CD4-positive, alpha-beta T cell treated with Interleukin-6 at 100 ng/mL for 8 hours (primary cell): ENCODE results near the gene GRID1.
"Not testable (repeated sequence)": the region's sequence is repeated elsewhere in the genome, so short reads cannot be mapped to it uniquely, and the experiment has no call there.

Source experiments
- DNase-seq: peaks from one replicate; pipeline ENCODE4 v3.0.0-alpha.2; 2020; ENCODE audit warnings: mixed read lengths, low spot score

GRID1 gene

DNA sequence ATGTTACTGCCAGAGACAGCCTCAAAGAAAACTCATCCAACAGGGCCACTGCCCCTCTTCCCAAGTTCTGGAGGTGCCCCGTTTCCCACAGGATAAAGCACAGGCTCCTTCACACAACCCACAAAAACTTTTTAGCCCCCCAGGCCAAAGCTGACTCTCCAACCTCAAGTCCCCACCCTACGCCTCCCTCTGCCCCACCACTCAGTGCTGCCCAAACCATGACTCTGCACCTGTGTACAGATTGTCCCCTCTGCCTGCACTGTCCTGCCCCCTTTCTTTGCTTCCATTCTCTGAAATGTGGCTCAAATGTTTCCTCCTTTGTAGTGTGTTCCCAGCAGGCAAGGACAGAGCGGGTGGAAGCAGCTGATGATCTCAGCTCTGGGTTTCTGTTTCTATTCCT, 284.0 kb downstream of the GRID1 start:
- DNase-seq, result no peak

DNA sequence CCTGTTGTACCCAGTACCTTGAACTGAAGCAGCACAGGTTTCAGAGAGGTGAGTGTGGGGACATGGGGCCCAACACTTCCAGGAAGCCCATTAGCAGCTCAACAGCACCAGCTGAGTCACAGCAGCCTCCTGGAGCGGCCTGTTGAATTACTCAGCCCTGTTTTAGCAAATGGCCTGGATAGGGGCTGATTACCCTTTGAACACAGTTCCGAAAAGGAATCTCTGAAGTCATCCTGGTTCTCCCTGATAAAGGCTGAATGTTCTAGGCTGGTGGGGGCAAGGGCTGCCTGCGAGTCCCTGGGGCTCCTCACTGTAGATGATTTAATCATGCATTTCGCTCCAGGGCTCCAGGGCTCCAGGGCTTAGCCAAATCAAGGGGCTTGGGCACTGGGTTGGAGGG, 287.5 kb downstream of the GRID1 start:
- no peak for DNase-seq

DNA sequence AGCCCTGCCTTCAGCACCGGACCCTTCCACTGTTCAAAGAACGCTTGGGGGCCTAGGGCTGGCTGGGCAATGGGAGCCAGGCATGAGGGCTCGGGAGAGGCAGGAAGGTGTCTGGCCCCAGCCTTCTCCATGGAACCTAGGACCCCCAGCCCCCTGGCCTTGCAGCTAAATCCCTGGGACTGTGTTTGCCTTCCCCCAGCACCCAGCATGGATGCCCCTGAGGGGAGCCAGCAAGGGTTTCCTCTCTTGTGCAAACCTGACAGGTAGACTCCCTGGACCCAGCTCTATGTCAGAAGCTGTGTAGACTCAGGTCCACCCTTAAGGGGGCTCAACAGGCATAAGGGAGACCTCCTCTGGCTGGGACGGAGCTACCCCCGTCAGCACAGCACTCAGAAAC, 288.0 kb downstream of the GRID1 start:
- no peak for DNase-seq

DNA sequence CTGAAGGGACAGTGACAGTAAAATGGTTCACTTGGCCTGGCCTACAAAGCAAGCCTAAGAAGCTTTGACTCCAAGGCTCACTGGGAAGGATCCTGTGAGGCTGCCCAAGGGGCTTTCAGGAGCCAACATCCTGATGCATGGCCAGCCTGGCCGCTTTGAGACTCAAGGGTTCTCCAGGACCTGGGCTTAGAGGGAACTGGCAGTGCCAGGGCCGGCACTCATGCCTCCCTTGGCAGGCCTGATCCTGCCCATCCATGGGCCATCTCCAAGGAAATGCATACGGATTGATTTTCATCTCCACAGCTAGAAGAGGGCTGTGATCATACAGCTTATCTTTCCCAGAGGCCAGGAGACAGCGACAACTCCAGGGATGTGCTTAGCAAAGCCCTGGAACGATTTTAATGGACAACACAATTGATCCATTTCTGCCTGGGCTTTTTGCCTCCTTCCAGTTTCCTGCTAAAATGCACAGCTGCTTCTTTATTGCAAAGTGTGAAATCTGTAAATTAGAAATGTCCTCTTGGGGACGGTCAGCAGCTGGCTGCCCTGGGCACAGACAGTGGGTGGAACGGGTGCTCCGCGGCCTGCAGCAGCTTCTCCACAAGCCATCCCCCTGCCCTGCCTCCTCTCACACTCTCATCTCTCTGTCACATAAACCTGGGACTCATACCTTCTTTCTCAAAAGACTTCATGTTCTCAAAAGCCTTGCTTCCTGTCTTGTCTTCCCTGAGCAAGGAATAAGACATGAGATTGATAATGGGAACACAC, 288.5 kb downstream of the GRID1 start:
- no peak for DNase-seq

DNA sequence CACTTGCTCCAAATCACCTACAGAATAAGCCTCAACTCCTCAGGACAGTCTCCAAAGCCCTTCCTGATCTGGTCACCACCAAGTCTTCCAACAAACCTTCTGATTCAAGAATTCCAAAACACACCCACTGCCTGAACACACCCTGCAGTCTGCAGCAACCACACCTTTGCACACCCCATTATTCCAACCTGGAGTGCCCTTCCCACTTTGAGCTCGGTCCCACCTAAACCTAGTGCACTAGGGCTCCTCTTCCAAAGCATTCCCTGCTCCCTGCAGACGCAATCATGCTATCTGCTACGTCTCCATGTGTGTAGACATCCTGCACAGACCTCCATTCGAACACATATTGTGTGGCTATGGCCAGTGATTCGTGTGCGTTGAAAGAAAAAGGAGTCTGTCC, 289.3 kb downstream of the GRID1 start:
- no peak for DNase-seq

DNA sequence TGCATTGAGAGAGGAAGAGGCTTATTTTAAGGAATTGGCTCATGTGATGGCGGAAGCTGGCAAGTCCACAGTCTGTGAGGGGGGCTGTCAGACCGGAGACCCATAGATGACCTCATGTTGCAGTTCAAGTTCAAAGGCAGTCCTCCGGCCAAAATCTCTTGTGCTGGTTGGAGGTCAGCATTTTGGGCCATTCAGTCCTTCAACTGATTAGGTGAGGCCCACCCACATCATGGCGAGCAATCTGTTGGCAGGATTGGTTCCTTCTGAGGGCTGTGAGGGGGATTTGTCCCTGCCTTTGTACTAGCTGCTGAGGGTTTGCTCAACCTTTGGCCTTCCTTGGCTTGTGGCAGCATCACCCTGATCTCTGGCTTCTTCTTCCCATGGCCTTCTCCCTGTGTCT, 290.1 kb downstream of the GRID1 start:
- DNase-seq, result not testable (repeated sequence)

DNA sequence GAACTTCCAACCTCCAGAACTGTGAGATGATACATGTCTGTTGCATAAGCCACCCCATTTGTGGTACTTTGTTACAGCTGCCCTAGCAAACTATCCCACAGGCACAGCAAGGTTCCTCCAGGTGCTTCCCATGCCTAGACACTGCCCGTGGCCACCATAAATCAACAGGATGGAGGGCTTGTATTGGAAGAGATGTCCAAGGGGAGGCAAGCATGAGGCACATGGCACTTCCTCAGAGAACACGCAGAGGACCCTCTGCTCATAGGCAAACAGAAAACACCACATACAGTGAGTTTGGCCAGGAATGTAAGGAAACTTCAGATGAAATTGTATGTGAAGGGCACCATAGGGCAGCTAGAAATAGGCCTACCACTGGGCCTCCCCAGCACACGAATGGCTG, 291.1 kb downstream of the GRID1 start:
- no peak for DNase-seq

DNA sequence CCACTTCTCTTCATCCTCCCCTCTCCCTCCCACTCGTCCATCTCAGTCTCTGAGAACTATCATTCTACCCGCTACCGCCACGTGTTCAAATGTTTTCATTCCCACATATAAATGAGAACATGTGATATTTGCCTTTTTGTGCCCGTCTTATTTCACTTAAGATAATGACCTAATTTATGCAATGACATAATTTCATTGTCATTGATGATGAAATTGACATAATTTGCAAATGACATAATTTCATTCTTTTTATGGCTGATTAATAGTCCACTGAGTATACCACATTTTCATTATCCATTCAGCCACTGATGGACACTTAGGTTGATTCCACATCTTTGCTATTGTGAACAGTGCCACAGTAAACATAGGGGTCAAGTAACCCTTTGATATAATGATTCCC, 292.3 kb downstream of the GRID1 start:
- DNase-seq, result no peak

DNA sequence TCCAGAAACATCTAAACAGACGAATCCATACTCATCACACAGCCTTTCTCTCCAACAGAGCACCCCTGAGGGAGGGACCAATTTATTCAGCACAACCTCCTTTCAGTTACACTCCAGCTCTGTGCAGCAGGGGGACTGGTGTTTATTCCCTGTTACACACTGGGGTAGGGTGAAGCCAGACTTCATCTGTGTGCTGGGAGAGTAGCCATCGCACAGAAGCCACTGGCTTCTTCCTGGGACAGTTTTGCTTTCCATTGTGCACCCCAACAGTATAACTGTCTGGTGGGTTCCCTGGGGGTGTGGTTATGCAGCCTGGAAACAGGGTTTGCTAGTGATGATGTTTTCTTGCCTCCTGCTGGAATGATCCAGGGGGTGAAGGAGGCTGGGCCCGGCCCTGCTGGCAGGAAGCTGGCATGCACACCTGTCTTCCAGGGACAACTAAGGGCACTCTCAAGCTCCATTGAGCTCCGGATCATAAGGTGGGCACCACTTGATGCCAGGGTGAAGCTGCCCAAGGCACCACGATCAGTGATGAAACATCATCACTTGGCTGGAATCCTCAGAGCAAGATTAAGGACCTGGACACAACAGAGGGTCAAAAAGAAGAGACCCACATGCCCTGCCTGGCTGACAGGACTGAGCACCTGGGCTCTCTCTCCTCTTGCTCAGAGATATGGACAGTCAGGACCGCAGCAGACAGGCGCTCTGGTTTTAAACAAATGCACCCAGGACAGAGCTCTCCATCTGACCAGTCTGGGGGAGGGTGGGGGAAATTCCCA, 293.2 kb downstream of the GRID1 start:
- DNase-seq, result no peak

DNA sequence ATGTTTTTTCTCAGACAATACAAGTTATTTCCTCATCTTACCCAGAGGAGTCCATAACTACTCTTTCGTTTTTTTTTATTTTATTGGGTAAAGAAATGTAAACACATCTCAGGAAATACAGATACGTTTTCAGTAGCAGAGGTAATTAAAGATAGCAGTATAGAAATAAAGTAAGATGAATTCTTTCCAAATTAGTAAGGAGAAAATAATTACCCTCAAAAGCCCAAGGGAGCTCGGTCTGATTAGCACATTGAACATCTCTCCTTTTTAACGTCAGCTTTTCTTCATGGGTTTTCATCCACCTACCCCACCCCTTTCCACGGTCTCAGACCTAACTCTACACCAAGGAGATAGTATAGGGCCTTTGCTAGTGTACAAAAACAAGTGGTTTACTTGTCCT, 294.2 kb downstream of the GRID1 start:
- no peak for DNase-seq

DNA sequence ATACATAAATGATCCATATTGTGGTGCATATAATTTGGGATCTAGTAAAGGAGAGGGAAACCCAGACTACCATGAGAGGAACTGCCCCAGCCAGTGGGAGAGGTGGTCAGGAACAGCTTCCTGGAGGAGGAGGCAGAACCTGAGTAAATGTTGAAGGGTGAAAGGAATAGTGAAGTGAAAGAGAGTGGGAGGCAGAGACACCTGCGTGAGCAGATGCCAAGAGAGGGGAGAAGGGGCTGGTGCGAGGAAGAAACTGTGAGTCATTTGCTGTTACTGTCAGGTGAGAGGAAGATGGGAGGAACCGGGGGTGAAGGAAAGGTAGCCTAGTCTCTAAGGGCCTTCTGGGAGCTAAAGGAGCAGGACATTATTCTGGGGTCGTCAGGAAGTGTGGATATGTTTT, 294.8 kb downstream of the GRID1 start:
- DNase-seq, result no peak

DNA sequence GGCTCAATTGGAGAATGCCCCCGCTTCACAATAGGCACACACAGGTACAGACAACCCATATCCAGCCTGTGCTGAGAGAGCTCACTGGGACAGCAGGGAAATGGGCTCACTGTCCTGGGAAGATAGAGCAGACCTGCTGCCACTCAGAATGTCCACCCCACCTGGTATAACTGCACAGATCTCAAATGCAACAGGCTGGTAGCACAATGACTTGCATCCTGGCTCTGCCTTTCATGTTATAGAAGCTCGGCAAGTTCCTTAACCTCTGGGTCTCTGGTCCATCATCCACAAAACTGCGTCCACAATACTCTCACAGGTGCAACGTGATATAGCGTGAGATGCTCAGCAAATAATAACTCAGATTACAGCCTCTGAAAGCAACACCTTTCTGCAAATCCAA, 295.4 kb downstream of the GRID1 start:
- DNase-seq, result no peak

DNA sequence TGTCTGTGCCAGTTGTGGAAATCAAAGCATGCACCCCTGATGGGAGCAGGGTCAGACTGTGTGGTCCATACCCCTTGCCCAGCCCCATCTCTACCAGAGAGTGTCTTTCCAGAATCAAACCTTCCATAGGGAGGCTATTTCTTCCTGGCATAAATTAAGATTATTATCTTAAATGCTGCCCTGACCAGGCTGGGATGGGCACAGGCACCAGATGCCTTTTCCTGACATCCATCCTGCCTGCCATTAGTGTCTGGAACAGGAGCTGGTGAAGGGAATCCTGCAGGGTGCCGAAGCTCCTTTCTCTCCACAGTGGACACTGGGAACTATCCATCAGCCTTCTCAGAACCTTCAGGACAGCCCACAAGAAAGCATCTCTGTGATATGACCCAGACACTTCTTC, 296.3 kb downstream of the GRID1 start:
- no peak for DNase-seq

DNA sequence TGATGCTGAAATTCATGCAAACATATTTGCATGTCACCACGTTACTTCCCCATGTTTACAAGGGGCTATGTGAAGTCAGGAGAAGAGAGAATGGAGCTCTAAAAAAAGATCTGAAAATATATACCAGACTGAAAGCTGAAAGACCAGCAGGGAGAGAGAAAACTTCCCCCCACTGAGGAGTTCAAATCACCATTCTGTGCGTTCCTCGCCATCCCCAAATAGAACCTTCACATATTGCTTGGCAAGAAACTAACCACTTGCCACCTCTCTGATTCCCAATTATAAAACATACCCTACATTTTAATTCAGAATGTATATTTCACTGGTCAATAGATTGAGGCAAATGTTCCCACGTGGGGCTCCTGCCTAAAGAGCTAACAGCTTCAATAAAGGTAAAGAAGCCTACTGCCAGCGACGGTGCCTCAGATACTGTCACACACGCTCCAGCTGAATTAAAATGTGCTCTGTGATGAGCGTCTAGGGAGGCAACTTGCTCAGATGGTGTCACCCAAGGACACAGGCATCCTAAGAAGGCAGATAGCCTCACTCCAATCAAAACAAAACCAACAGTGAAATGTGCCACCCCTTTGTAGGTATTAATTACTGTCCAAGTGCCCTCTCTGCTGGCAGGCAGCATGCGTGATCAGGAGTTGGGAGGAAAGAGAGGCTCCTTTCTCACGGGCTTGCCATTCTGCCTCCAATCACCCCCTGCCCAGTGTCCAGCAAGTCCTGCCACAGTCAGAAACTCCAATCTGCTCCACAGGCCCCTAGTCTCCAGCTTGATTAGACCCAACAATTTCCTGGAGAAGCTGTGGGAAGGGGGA, 298.2 kb downstream of the GRID1 start:
- no peak for DNase-seq

DNA sequence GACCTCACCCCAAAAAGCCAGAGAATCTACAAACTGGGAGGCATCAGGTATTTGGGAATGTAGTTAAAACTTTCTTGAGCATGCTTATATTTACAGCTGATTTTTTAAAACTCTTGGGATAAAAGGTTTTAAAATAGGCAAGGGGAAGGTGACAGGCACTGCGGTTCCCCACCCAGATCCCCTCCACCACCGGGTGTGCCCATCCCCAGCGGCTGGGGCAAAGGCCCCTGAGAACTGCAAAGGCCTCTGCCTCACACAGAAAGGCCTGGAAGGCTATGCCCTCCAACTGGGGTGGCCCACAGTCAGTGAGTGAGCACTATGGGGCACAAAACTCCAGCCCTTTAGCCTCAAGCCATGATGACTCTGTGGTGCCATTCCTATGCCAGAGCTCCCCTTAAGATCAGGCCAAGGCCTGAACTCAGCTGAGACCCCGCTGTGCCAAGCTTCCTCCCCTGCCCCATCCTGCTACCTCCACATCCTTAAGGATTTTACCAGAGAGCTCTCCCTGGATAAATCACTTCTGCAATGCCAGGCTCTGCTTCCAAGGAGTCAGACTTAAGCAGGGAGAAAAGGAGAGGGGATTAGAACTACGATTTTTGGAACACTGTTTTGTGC, 299.1 kb downstream of the GRID1 start:
- no peak for DNase-seq

DNA sequence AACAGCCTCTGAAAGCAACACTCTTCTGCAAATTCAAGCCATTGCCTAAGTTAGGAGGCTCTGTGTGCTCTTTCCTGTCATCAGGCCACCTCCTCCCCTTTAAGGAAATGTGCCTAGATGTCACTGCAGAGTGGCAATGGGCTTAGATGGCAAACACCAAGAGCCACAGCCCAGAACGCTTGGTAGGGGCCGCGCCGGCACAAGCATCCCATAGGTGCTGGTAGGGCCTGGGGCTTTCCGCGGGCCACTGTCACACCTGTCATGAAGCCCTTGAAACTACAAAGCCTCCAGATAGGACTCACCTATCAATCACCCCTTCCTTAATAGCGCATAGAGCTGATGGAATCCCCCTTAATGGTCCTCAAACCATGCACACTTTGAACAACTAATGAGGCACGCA, 299.9 kb downstream of the GRID1 start:
- no peak for DNase-seq

DNA sequence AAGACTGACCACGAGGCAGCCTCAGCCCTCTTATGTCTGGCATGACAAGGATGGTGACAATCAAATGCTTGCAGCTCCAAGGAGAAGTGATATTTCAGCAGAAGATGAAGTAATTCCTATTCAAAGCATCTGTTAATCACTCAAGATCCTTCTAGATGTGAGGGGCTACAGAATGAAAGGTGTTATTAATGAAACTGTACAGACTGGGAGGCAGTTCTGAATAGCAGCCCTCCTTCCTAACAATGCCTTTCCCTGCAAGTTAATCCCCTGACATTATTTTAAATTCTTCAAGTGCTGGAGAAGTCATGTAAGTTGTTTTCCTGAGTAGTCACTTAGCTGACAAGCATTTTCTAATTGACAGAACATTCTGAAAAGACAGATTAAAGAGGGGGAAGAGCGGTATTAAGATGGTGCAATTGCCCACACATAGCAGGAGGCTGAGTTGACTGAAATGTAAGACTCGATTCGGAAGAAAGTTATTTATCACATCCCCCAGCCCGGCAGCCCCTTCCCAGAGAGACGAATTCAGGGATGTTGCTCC, 300.8 kb downstream of the GRID1 start:
- DNase-seq, result no peak

DNA sequence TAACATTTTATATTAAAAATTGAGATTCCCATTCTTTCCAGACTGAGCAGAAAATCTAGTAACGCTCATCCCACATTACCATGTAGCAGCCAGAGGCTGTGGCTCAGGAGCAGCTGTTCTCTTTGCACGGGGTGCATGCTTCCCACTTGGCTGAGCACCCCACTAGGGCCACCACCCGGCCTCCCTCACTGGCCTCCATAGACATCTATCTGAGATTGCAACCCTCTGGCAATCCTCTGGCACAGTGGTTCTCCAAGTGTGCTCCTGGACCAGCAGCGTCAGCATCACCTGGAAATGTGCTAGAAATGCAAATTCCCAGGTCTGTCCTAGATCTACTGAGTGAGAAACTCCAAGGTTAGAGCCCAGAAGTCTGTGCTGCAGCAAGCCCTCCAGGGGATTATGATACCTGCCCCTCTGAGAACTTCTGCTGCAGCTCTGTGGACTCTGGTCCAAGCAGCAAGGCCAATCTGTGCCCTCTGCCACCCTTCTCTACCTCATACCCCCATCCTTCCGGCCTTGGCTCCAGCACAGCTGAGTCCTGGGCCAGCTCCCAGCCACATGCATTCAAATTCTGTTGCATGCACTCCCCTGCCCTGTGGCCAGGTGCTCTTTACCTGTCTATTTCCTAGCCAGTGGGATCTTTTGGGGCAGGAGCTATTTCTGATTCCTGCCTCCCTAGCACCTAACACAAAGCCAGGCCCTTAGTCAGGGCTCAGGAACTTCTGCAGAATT, 301.5 kb downstream of the GRID1 start:
- no peak for DNase-seq

DNA sequence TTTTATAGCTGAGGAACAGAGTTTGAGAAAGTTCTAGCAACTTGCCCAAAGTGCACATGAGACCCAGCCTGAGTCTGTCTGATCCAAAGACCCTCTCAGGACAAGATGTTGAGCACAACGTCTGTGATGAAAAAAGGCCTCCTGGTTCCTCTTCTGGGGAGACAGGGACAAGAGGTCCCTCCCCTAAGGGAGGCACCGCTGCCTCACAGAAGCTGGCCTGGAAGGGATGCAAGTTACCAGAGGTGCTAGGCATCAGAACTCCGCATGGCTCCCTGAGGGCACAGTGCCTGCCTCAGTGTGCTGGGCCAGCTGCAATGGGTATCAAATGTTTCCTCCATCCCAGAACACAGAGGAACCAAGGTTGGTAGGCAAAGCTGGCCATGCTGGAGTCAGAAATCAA, 302.4 kb downstream of the GRID1 start:
- DNase-seq, result no peak

DNA sequence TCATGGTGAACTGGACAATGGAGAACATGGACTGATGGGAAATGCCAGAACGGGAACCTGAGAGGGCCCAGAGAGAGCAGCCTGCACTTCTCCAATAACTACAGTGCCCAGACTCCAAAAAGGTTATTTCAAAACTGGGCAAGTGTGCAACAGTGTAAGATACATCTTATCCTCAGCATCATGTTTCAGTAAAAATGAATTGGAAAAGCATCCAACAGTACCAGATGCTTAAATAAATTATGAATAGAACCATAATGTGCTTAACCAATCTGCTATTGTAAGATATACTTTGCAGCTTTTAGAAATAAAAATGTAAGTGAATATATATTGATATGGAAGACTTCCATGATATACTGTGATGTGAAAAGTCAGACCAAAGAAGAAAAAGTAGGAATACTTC, 303.3 kb downstream of the GRID1 start:
- no peak for DNase-seq

DNA sequence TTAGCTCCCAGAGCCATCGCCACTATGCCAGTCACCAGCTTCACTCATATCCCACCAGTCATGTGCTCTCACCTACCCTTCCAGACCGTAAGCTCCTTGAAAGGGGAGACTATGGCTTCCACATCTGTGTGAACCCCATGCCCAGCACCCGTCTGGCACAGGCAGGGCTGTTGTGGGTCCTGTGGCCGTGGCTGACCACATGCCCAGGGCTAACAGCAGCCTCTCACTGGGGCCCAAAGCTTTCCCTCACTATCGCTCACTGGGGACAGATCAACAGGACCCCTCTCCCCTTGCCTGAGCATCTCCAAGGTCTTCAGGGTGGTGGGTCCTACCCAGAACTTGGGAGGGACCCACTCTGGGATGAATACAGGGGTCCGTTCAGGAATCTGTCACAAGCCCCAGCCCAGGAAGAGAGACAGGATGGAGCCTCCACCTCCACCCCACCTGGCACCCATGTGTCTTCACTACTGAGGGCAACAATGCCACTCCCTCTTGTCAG, 303.9 kb downstream of the GRID1 start:
- no peak for DNase-seq
